Activated naive CD4-positive, alpha-beta T cell treated with anti-CD3 and anti-CD28 coated beads, Interleukin-2, amount 50 U/mL, for 24 hours (primary cell): Measurements from ENCODE around the gene ZMIZ1.

Experiments
- H3K27ac Mint-ChIP-seq: one replicate; pipeline ENCODE4 v1.8.0; 2021; ENCODE audit warnings: mild to moderate bottlenecking, mixed read lengths
- H3K27me3 Mint-ChIP-seq: one replicate; pipeline ENCODE4 v1.8.0; 2021; ENCODE audit warnings: mixed read lengths
- H3K36me3 Mint-ChIP-seq: one replicate; pipeline ENCODE4 v1.8.0; 2021; ENCODE audit warnings: mixed read lengths
- H3K4me1 Mint-ChIP-seq: one replicate; pipeline ENCODE4 v1.8.0; 2021; ENCODE audit warnings: mixed read lengths
- H3K4me3 Mint-ChIP-seq: one replicate; pipeline ENCODE4 v1.8.0; 2021; ENCODE audit warnings: mild to moderate bottlenecking, mixed read lengths
- H3K9me3 Mint-ChIP-seq: one replicate; pipeline ENCODE4 v1.8.0; 2021; ENCODE audit warnings: mixed read lengths

The ZMIZ1 gene

GRCh38 chr10:79103585-79103984 is 34.8 kb downstream of the ZMIZ1 start:
- Mint-ChIP-seq H3K27me3 (no peaks in the 10 kb centered on the region), H3K9me3 (no peaks in the 10 kb centered on the region), H3K4me1 (peaks cover 57% of the 10 kb centered on the region), H3K4me3 (no peak overlapping the region), H3K36me3 (no peaks in the 10 kb centered on the region), H3K27ac (no peak overlapping the region)

- no peaks in the 10 kb centered on the region for H3K36me3 Mint-ChIP-seq
- H3K4me3 Mint-ChIP-seq, result no peak overlapping the region
- H3K27ac Mint-ChIP-seq, result no peak overlapping the region
- H3K4me1 Mint-ChIP-seq, result peaks cover 50% of the 10 kb centered on the region
- H3K9me3 Mint-ChIP-seq, result no peaks in the 10 kb centered on the region
- no peaks in the 10 kb centered on the region for H3K27me3 Mint-ChIP-seq
Measured at GRCh38 chr10:79105150-79105739, 36.5 kb downstream of the ZMIZ1 start.

GRCh38 chr10:79105818-79106217 is 37.1 kb downstream of the ZMIZ1 start:
- no peaks in the 10 kb centered on the region for H3K9me3 Mint-ChIP-seq
- H3K4me1 Mint-ChIP-seq, result peaks cover 44% of the 10 kb centered on the region
- no peak overlapping the region for H3K27ac Mint-ChIP-seq
- no peaks in the 10 kb centered on the region for H3K27me3 Mint-ChIP-seq
- no peaks in the 10 kb centered on the region for H3K36me3 Mint-ChIP-seq
- no peak overlapping the region for H3K4me3 Mint-ChIP-seq

- H3K4me1 Mint-ChIP-seq, result peaks cover 38% of the 10 kb centered on the region
- H3K27me3 Mint-ChIP-seq, result no peaks in the 10 kb centered on the region
- no peaks in the 10 kb centered on the region for H3K36me3 Mint-ChIP-seq
- no peak overlapping the region for H3K27ac Mint-ChIP-seq
- no peaks in the 10 kb centered on the region for H3K9me3 Mint-ChIP-seq
- no peak overlapping the region for H3K4me3 Mint-ChIP-seq
Measured at GRCh38 chr10:79106256-79107050, 37.7 kb downstream of the ZMIZ1 start.

- H3K27ac Mint-ChIP-seq, result no peak overlapping the region
Measured at GRCh38 chr10:79107736-79108264, 39.0 kb downstream of the ZMIZ1 start.

GRCh38 chr10:79108728-79109127 is 40.0 kb downstream of the ZMIZ1 start:
- Mint-ChIP-seq H3K9me3 (no peaks in the 10 kb centered on the region), H3K27ac (no peak overlapping the region), H3K27me3 (no peaks in the 10 kb centered on the region), H3K36me3 (no peaks in the 10 kb centered on the region), H3K4me1 (peaks cover 34% of the 10 kb centered on the region), H3K4me3 (no peak overlapping the region)

More at GRCh38 chr10:79107736-79108264, 39.0 kb downstream of the ZMIZ1 start:
- H3K36me3 Mint-ChIP-seq, result no peaks in the 10 kb centered on the region
- no peak overlapping the region for H3K4me3 Mint-ChIP-seq
- H3K9me3 Mint-ChIP-seq, result no peaks in the 10 kb centered on the region
- H3K4me1 Mint-ChIP-seq, result peaks cover 32% of the 10 kb centered on the region
- H3K27me3 Mint-ChIP-seq, result no peaks in the 10 kb centered on the region

- H3K36me3 Mint-ChIP-seq, result no peaks in the 10 kb centered on the region
- H3K27ac Mint-ChIP-seq, result no peak overlapping the region
- H3K4me3 Mint-ChIP-seq, result no peak overlapping the region
- H3K27me3 Mint-ChIP-seq, result no peaks in the 10 kb centered on the region
- peaks cover 47% of the 10 kb centered on the region for H3K4me1 Mint-ChIP-seq
- H3K9me3 Mint-ChIP-seq, result no peaks in the 10 kb centered on the region
Measured at GRCh38 chr10:79111427-79111826, 42.7 kb downstream of the ZMIZ1 start.

- H3K36me3 Mint-ChIP-seq, result no peaks in the 10 kb centered on the region
- no peaks in the 10 kb centered on the region for H3K27me3 Mint-ChIP-seq
- H3K9me3 Mint-ChIP-seq, result no peaks in the 10 kb centered on the region
- no peak overlapping the region for H3K4me3 Mint-ChIP-seq
- H3K27ac Mint-ChIP-seq, result no peak overlapping the region
- peaks cover 51% of the 10 kb centered on the region for H3K4me1 Mint-ChIP-seq
Measured at GRCh38 chr10:79111846-79112614, 43.3 kb downstream of the ZMIZ1 start.

GRCh38 chr10:79112881-79113431 is 44.2 kb downstream of the ZMIZ1 start:
- no peak overlapping the region for H3K27ac Mint-ChIP-seq
- no peak overlapping the region for H3K4me3 Mint-ChIP-seq
- no peaks in the 10 kb centered on the region for H3K9me3 Mint-ChIP-seq
- H3K27me3 Mint-ChIP-seq, result no peaks in the 10 kb centered on the region
- H3K36me3 Mint-ChIP-seq, result no peaks in the 10 kb centered on the region
- peaks cover 48% of the 10 kb centered on the region for H3K4me1 Mint-ChIP-seq

GRCh38 chr10:79113827-79114226 is 45.1 kb downstream of the ZMIZ1 start:
- H3K36me3 Mint-ChIP-seq, result no peaks in the 10 kb centered on the region
- peaks cover 48% of the 10 kb centered on the region for H3K4me1 Mint-ChIP-seq
- peak overlapping the region; percentile 62 for H3K27ac Mint-ChIP-seq
- H3K4me3 Mint-ChIP-seq, result no peak overlapping the region
- H3K27me3 Mint-ChIP-seq, result no peaks in the 10 kb centered on the region
- no peaks in the 10 kb centered on the region for H3K9me3 Mint-ChIP-seq

GRCh38 chr10:79115302-79115701 is 46.5 kb downstream of the ZMIZ1 start:
- no peaks in the 10 kb centered on the region for H3K36me3 Mint-ChIP-seq
- peaks cover 44% of the 10 kb centered on the region for H3K4me1 Mint-ChIP-seq
- H3K27ac Mint-ChIP-seq, result peak overlapping the region; percentile 8
- H3K27me3 Mint-ChIP-seq, result no peaks in the 10 kb centered on the region
- H3K4me3 Mint-ChIP-seq, result no peak overlapping the region
- no peaks in the 10 kb centered on the region for H3K9me3 Mint-ChIP-seq

- no peaks in the 10 kb centered on the region for H3K9me3 Mint-ChIP-seq
- H3K36me3 Mint-ChIP-seq, result no peaks in the 10 kb centered on the region
- H3K4me3 Mint-ChIP-seq, result no peak overlapping the region
- peaks cover 44% of the 10 kb centered on the region for H3K4me1 Mint-ChIP-seq
- H3K27me3 Mint-ChIP-seq, result no peaks in the 10 kb centered on the region
- no peak overlapping the region for H3K27ac Mint-ChIP-seq
Measured at GRCh38 chr10:79116368-79116767, 47.6 kb downstream of the ZMIZ1 start.

GRCh38 chr10:79116801-79117723 is 48.3 kb downstream of the ZMIZ1 start:
- H3K27ac Mint-ChIP-seq, result no peak overlapping the region
- no peaks in the 10 kb centered on the region for H3K36me3 Mint-ChIP-seq
- H3K27me3 Mint-ChIP-seq, result no peaks in the 10 kb centered on the region
- peaks cover 39% of the 10 kb centered on the region for H3K4me1 Mint-ChIP-seq
- H3K4me3 Mint-ChIP-seq, result no peak overlapping the region
- no peaks in the 10 kb centered on the region for H3K9me3 Mint-ChIP-seq

- Mint-ChIP-seq H3K9me3 (no peaks in the 10 kb centered on the region), H3K27ac (no peak overlapping the region), H3K4me1 (peaks cover 31% of the 10 kb centered on the region), H3K4me3 (no peak overlapping the region), H3K36me3 (no peaks in the 10 kb centered on the region), H3K27me3 (no peaks in the 10 kb centered on the region)
Measured at GRCh38 chr10:79118286-79119202, 49.8 kb downstream of the ZMIZ1 start.
